Stomach (tissue), 4 donors: ENCODE data around the gene EMC1.

Experiments used
- EP300 ChIP-seq: sonication (generic); formaldehyde crosslinking; IDR thresholded peaks from one replicate; pipeline ENCODE4 v1.6.1; 2017; ENCODE audit warnings: antibody characterized with exemption
- POLR2A ChIP-seq, 4 donors: fragments of 450-650 bp; IDR thresholded peaks; one replicate each; pipeline ENCODE4 v1.6.1; 2016; ENCODE audit warnings: antibody characterized with exemption in 4 of 4, control low read depth in 2 of 4, mild to moderate bottlenecking in 1 of 4, moderate library complexity in 1 of 4
- POLR2AphosphoS5 ChIP-seq, 3 donors: sonication (generic); formaldehyde crosslinking; IDR thresholded peaks; one replicate each; pipeline ENCODE4 v1.6.1; 2016; ENCODE audit warnings: antibody characterized with exemption in 3 of 3
- TF ChIP-seq, protein P1 (sequence below), 7 experiments: fragments of 450-650 bp in 4 of 7; fragments of 200-600 bp in 3 of 7; sonication (generic) in 3 of 7; IDR thresholded peaks; one replicate each; pipeline ENCODE4 v1.5.1; 2016 to 2019; ENCODE audit warnings: antibody characterized with exemption in 7 of 7, control low read depth in 2 of 7, mild to moderate bottlenecking in 1 of 7

DNA sequence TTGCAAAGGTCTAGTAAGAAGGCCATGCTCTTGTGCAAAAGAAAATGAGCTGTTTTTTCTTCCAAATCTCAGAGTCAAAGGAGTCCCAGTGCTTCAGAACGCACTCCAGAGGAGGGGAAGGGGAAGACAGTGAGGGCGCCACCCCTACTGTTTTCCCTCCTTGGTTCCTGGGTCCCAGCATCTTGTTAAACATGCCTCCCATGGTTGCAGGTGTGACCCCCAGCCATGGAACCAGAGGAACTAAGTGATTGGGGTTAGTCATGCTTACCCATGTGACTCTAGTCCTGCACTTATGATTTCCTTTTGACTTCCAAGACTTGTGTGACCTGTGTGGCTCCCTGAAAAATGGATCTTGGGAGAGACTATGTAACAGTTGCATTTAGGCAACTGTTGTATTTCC lies 43.3 kb upstream of the EMC1 start:
- TF ChIP-seq, protein P1, sequence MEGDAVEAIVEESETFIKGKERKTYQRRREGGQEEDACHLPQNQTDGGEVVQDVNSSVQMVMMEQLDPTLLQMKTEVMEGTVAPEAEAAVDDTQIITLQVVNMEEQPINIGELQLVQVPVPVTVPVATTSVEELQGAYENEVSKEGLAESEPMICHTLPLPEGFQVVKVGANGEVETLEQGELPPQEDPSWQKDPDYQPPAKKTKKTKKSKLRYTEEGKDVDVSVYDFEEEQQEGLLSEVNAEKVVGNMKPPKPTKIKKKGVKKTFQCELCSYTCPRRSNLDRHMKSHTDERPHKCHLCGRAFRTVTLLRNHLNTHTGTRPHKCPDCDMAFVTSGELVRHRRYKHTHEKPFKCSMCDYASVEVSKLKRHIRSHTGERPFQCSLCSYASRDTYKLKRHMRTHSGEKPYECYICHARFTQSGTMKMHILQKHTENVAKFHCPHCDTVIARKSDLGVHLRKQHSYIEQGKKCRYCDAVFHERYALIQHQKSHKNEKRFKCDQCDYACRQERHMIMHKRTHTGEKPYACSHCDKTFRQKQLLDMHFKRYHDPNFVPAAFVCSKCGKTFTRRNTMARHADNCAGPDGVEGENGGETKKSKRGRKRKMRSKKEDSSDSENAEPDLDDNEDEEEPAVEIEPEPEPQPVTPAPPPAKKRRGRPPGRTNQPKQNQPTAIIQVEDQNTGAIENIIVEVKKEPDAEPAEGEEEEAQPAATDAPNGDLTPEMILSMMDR (IDR thresholded peaks at IDR 0.05), result no peak
- no peak for TF ChIP-seq POLR2A (IDR thresholded peaks at IDR 0.05)
- TF ChIP-seq POLR2AphosphoS5 (IDR thresholded peaks at IDR 0.05), result no peak
- no peak for TF ChIP-seq EP300
